ENCODE data around the gene PNMA3.
"Not testable (repeated sequence)": the region's sequence is repeated elsewhere in the genome, so short reads cannot be mapped to it uniquely, and the experiment has no call there.

DNA sequence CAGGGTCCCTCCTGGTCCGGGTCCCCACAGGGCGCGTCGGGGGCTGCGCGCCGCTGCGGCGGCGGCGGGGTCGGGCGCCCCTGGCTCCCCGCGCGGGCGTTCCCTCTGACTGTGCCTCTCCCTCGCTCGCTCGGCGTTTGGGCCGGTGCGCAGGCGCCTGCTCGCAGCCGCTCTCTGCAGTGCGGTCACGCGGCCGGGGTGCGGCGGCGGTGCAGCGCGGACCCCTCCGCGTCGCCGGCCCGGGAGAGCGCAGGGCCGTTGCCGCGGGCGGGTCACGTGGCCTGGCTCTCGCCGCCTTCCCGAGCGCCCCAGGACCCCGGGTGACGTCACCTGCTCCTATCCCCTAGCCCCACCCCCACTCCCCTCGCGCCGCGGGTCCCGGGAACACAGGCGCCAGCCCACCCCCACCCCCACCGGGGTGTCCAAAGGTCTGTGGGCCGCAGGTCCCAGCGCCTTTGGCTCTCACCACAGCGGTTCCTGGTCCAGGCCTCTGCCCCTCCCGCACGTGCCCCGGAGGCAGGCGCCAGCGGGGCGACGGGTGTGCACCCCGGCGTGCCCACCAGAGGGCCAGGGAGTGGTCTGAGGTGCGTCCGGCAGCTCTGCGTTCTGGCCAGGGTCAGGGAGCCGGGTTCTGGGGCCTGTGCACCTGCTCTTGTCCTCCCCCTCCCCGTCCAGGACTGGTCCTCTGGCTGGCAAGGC is 21.3 kb downstream of the PNMA3 start:
- TF ChIP-seq EZH2, CTCF, EZH2phosphoT487 (IDR thresholded peaks at IDR 0.05): not testable (repeated sequence)

Measured in neural progenitor cell (in vitro differentiated cells).